HG02571 (cell line): ENCODE data around the gene DYSF.
"Not testable (repeated sequence)": the region's sequence is repeated elsewhere in the genome, so short reads cannot be mapped to it uniquely, and the experiment has no call there.

Experiments
- ATAC-seq: cut with Tn5 transposase; IDR thresholded peaks from one replicate; pipeline ENCODE4 v1.9.1; 2021; ENCODE audit warnings: mild to moderate bottlenecking, moderate library complexity; ENCODE audit not compliant: unreplicated experiment

DYSF gene

DNA sequence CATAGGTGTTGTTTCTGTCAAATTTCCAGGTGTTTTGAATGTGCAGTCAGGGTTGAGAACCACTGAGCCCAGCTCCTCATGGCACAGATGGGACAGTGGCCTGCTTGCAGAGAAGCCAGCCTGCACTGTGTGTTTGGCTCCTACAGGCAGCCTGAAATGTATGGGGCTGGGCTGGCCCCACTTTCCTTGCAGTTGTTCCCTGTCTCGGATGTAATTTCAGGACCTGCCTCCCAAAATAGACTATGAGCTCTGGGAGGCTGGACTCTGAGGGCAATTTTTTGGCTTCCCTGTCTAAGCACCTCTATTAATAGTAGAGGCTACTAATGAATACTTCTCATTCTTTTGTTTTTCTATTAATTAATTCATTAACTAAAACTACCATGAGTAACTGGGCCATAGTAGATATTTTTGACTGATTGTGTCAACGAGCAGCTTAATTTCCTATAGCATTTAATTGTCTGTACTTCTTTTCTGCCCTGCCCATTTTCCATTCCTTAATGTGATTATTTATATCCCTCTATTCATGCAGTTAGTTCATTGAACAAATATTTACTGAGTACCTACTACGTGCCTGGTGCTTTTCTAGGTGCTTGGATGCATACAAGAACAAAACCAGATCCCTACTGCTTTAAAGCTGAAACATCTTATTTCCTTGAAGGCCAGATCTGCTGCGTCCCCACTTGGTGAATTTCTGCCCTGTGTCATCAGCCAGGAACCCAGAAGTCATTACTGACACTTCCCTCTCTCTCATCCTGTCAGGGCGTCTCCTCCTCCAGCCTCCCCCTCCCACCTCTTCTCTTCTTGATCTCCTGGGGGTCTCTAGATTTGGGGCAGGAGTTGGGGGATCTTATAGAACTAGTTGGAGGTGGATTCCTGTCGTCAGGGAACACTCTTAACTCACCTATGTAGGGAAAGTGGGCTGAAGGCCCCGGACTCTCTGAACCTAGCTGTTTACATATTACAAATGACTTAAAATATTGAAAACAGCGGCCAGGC is 16.3 kb downstream of the DYSF start:
- ATAC-seq: no peak

DNA sequence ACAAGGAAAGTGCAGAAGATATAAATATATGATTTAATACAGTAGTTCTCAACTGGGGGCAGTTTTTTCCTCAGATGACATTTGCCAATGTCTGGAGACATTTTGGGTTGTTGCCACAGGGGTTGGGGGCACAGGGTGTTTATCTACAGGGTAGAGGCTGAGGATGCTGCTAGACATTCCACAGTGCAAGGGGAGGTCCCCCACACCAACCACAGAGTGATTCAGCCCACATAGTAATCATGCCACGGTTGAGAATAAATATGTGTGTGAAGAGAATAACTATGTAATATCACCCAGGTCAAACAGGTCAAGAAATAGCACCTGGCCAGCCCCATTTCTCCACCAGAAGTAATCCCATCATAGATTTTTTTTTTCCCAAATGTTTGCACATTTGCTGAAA is 17.9 kb downstream of the DYSF start:
- ATAC-seq: no peak

DNA sequence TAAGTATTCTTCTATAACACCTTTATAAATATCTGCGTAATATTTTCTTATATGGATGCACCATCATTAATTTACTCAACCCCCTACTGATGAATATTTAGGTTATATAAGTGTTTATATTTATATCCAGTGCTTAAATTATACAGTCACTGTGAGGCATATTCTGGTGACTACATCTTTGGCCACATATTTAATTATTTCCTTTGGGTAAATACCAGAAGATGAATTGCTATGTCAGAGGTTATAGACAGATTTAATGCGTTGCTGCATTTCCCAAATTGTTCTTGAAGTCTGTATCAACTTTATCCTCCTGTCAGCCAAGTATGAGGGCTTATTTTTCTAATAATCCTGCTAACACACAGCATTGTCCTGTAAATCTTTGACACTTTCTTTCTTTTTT is 18.7 kb downstream of the DYSF start:
- no peak for ATAC-seq

DNA sequence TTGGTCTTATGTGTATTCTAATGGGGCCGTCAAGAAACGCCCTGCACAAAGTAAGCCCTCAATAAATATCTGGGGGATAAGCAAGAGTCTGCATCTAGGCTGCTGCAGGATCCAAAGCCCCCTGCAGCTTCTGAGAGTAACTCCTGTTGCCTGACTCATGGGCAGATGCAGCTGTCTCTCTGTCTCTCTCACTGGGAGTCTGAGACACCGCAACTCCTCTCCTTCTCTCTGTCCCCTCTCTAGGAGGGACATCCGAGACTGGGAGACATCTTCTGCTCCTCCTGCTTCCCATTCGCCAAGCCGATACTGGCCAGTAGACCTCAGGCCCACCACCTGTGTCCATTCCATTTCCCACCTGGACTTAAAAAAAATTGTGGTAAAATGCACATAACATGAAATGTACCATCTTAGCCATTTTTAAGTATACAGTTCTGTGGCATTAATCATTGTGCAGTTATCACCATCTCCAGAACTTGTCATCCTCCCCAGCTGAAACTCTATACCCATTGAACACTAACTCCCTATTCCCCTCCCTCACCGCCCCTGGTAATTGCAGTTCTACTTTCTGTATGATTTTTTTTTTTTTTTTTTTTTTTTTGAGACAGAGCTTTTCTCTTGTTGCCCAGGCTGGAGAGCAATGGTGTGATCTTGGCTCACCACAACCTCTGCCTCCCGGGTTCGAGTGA is 20.1 kb downstream of the DYSF start:
- ATAC-seq: no peak

DNA sequence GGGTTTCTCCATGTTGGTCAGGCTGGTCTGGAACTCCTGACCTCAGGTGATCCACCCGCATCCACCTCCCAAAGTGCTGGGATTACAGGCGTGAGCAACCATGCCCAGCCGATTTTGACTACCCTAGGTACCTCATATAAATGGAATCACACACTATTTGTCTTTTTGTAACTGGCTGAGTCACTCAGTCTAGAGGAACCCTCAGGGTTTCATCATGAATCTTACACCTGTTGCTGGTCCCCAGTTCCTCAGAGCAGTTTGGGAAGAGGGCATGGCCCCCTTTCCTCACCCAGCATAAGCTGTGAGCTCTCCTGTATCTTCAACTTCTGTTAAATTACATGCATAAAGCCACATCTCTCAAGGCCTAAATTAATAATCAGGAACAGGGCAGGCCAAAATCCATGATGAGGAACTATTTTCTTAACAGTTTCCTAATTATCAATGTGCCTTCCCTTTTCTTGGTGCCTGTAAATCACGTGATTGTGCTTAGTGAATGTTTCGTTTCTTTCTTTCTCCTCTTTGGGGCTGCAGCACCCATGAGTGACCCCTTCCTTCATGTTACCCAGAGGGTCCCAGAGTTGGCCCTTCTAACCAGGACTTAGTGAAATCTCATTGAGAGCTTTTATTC is 20.9 kb downstream of the DYSF start:
- no peak for ATAC-seq

DNA sequence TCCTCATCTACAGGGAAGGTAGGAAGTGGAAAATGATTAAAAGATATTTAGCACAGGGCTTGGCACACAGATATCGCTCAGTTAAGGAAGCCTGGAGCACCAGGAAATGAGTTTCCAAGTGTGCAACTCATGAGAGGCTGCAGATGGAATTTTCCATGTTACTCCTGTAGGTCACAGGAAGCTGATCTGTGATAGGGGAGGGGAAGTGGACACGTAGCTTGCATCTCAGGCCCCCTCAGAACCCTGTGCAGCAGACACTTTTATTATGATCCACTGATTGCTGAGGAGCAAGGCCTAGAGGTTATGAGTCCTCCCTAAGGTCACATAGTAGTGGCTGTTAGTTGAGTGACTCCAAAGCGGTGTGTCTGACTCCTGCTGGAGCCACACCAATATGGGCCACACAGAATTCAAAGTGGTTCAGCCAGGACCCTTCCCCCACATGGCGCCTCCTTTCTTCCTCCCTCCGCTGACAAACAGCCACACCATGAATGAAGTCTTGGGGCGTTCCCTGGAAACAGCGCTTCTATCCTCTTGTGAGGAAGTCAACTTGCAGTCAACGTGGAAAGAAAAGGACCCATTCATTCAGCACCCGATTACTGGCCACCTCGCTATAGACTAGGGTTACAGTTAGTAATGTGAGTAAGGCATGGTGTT is 21.5 kb downstream of the DYSF start:
- ATAC-seq: no peak

DNA sequence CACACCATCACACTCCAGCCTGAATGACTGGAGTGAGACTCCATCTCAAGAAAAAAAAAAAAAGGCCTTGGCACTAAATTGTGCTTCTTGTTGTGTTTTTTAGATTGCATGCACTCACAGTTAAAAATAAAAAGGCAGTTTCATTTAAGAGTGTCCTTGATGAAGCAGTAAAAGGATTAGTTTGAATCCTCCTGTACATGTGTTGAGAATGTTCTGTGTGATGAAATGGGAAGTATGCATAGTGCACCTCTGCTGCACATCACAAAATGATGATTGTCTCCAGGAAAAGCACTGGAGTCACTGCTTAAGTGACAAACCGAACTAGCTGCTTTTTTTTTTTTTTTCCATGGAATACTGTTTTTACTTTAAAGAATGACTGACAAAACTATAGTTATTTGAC is 23.1 kb downstream of the DYSF start:
- ATAC-seq: no peak

DNA sequence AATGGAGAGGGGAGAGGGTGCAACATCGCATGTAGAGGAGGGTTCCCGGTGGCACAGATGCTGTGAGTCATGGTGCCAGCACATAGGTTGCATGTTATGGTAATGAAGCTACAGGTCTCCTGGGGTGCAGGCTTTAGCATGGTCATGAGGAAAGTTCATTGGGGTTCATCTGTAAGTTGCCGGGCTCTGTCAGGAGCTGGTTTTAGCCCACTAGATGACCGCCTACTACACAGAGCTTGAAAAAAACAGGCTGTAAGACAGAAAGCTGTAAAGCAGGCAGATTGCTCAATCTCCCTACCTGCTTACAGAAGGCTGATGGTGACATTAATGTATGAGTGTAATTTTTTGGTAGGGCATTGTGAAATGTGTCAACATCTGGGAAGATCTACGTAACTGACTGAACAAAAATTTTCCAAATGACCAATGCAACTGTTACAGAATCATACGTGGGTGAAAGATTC is 23.9 kb downstream of the DYSF start:
- no peak for ATAC-seq

DNA sequence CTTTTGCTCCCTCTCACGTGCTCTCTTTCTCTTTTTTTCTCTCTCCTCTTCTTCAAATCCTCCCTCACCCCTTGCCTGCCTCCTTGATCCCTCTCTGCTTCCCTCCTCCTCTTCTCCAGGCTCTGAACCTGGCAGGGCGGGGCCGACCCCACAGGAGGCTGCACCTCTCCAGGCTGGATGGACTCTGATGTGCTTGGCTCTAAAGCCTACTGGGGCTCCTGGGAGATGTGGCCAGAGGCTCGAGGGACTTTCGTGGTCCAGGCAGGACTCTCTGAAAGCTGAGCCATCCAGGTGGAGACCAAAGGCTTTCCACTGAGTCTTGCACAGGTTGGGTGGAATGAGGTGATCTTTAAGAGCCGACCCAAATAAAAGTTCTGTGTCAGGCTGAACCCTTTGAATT is 25.4 kb downstream of the DYSF start:
- no peak for ATAC-seq

DNA sequence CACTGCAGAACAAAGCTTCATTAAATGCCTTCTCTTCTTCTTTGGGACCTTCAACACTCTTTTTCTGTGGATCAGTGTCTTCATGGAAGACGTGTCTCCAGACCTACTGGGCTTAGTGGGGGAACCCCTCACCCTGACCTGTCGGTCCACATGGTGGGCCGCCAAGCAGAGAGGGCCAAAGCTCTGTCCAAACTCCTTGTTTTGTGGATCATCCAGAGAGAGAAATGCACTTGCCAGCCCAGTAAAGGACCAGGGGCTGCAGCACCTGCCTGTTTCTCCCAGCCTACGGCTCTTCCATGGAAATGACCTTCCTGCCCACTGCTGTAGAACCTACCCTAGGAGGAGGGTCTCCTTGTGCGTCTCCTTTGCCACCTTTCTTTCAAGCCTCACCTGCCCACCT is 25.9 kb downstream of the DYSF start:
- ATAC-seq: no peak

DNA sequence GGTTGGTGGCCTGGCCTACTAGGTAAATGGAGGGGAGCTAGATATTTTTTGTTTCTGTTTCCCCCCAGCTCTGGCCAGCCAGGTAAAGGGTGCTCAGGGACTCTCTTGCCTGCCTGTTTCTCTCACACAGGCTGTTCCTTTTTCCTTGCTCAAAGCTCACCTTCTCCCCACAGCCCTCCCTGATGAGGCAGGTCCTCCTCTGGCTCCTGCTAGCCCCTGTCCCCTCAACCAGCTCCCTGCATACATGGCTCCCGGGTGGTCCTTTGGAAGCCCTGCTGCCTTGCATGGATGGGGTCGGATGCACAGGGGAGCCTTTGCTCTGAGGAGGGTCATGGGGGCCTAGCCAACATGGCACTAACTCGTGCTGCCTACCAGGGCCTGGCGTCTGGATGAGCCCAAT is 27.8 kb downstream of the DYSF start:
- ATAC-seq: no peak

DNA sequence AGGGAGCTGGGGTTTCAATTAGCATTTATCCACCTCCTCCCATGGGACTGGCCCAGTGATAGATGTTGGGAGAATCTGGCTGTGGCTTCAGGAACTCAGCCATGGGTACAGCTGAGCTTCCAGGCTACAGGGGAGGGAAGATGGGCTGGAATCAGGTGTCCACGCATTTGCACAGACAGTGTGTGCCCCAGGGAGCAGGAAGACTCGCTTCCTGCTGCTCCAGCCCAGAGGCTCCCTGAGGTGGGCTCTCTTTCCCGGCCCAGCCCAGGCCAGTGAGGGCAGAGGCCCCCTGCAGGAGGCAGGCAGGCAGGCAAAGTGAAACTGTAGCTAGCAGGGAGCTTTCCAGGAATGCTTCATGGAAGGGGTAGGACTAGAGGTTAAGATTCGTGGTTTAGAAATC is 28.7 kb downstream of the DYSF start:
- ATAC-seq: no peak

DNA sequence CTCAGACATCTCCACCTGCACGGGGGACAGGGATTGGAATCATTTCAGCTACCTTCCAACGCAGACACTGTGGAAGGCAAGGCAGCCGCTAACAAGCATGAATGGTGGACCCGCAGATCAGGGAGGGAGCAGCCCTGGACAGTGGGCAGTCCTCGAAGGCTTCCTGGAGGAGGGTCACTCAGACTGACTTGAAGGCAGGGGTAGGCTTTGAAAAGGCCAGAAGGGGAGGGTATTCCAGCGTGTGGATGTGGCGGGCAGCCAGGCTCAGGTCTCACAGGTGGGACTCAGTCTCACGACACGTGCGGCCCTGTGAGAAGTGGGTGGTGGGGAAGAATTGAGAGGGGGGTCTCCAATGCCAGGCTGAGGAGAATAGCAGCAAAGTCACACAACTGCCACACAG is 29.9 kb downstream of the DYSF start:
- no peak for ATAC-seq

DNA sequence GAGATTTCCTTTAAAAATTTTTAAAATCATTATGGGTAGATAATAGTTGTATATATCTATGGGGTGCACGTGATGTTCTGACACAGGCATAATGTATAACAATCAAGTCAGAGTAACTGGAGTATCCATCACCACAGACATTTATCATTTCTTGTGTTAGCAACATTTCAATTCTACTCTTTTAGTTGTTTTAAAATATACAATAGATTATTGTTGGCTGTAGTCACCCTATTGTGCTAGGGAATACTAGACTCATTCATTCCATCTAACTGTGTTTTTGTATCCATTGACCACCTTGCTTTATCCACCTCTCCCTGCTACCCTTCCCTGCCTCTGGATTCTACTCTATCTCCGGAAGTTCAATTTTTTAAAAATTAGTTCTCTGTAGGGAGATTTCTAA is 31.0 kb downstream of the DYSF start:
- ATAC-seq: no peak

DNA sequence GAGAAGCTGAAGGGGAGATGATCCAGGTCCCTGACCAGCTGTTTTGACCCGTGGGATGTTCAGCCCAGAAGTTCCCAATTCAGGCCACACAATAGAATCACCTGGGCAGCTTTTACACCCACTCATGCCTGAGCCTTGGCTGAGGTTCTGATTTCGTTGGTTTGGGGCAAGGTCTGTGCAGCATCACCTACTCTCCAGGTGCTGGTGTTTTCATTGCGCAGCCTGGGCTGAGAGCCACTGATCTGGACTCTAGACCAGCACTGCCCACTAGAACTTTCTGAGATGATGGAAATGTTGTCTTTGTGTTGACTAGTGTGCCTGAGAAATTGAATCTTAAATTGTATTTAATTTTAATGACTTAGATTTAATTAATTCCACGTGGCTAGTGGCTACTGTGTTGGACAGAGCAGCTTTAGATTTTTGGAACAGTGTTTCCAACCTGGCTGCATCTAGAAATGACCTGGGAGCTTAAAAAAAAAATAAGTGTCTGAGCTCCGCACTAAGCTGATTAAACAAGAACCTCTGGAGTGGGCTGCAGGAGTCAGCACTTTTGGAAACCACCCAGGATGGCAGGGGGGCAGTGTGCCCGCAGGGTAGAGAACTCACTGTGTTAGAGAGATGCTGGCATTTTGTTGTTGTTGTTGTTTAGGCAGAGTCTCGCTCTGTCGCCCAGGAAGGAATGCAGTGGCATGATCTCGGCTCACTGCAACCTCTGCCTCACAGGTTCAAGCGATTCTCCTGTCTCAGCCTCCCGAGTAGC is 33.7 kb downstream of the DYSF start:
- no peak for ATAC-seq

DNA sequence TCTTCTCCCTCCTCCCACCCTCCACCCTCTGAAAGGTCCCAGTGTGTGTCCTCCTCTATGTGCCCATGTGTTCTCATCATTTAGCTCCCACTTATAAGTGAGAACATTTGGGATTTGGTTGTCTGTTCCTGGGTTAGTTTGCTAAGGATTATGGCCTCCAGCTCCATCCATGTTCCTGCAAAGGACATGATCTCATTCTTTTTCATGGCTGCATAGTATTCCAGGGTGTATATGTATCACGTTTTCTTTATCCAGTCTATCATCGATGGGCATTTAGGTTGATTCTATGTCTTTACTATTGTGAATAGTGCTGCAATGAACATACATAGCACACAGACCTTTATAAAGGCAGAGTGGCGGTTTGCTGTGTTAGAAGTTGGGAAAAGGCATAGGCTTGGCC is 38.2 kb downstream of the DYSF start:
- not testable (repeated sequence) for ATAC-seq

DNA sequence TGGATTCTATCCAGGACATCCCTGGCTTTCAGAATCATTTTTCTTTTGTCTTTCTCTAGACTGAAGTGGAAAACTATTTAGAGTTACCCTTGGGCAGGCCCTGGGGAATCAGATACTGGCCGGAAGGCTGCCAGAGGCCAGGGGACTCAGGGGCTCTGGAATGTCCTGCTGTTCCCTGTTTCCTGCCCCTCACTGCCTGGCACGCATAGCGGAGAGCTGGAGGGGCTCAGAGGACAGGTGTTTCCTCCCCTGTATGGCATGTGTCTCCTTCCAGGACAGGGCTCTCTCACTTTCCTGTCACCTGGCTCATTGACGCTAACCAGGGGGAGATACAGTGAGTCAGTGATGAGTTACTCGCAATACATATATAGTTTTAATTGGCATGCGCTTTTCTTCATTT is 38.8 kb downstream of the DYSF start:
- no peak for ATAC-seq

DNA sequence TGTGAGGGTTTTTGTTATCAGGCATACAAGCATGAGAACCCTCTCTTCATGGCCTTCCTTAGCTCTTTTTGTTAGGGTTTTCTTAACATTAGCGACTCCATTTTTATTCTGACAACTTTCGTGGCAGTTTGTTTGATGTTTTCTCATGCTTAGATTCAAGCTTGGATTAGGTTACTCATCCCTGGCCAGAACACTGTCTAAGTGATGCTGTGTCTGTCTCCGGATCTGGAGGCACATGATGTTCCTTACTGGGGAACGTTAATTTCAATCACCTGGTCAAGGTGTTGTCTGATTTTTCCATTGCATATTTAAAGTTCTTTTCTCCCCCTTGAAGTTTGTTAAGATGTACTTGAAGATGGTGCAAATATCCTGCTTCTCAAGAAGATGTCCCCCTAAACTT is 40.7 kb downstream of the DYSF start:
- ATAC-seq: no peak

DNA sequence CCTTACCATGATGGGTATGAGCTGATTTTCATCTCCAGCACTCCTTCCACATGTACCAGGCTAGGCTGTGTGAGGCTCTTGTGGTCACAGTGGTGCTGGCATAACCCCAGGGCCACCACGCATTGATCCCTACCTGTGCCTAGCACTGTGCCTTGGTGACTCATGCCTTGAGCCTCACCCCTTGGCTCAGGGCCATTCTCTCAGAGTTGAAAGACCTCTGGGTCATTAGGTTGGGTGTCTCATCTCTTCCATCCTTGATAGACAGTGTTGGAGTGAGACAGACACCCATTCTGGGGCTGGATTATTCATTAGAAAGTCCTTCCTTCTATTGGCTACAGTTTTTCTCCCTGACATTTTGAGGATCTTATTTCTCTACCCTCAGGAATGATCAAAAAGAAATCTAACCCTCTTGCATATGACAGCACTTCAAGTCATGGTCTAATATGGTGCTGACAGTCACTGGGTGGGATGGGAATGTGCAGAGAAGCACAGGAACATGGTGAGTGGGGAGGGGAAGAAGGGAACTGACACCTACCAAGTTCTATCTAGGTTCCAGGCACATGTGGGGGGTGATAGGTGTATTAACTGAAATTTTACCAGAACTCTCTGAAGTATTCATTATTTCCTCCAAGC is 41.3 kb downstream of the DYSF start:
- no peak for ATAC-seq

DNA sequence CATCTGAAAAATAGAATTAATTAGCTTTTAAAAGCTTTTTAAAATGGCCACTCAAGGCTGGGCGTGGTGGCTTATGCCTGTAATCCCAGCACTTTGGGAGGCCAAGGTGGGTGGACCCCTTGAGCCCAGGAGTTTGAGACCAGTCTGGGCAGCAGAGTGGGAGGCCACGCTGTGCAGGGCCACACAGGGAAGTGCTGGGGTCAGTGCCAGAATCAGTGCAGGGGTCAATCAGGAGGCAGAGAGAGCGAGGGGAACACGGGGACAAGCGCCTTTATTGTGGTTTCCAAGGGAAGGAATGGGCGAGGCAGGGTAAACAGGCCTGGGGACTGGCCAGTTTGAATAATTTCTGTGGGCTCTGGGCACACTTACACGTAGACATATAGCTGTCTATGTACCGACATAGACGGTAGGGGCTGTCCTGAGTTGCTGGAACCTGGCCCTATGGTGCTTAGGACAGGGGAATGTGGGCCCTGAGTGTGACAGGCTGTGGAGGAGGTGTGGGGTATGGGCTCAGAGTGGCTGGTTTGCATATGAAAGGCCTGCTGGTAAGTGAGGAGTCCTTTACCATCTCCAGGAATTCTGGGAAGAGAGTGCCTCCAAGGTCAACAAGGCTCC is 42.9 kb downstream of the DYSF start:
- no peak for ATAC-seq
